GM23338 (cell line): ENCODE data around the gene F7.

Experiments used
- CREB1 ChIP-seq: fragments of 250-450 bp; sonication (Bioruptor Pico); IDR thresholded peaks from 2 replicates; pipeline ENCODE4 v1.5.0; 2020; ENCODE audit warnings: low read depth, mild to moderate bottlenecking, moderate library complexity
- EZH2 ChIP-seq: fragments of 200-600 bp; sonication (generic); IDR thresholded peaks from one replicate; pipeline ENCODE4 v1.8.0; 2017; ENCODE audit warnings: antibody characterized with exemption, mild to moderate bottlenecking, low read depth; ENCODE audit not compliant: unreplicated experiment
- EZH2phosphoT487 ChIP-seq: fragments of 200-600 bp; sonication (generic); IDR thresholded peaks from one replicate; pipeline ENCODE4 v1.8.1; 2018; ENCODE audit warnings: antibody characterized with exemption; ENCODE audit not compliant: unreplicated experiment
- JUNB ChIP-seq: IDR thresholded peaks from one replicate; pipeline ENCODE4 v1.6.1; 2016; ENCODE audit warnings: antibody characterized with exemption; ENCODE audit not compliant: unreplicated experiment
- NANOG ChIP-seq: IDR thresholded peaks from 2 replicates; pipeline ENCODE4 v1.6.1; 2016; ENCODE audit warnings: antibody characterized with exemption, borderline replicate concordance
- POLR2AphosphoS5 ChIP-seq: IDR thresholded peaks from 2 replicates; pipeline ENCODE4 v1.6.1; 2016; ENCODE audit warnings: antibody characterized with exemption, low read depth
- STAT1 ChIP-seq: IDR thresholded peaks from one replicate; pipeline ENCODE4 v1.6.1; 2016; ENCODE audit warnings: antibody characterized with exemption; ENCODE audit not compliant: unreplicated experiment
- ZNF114 ChIP-seq: fragments of 250-450 bp; sonication (Bioruptor Pico); IDR thresholded peaks from 2 replicates; pipeline ENCODE4 v1.5.0; 2020; ENCODE audit warnings: mild to moderate bottlenecking, moderate library complexity
- ZNF331 ChIP-seq: fragments of 250-450 bp; sonication (Bioruptor Pico); IDR thresholded peaks from 2 replicates; pipeline ENCODE4 v1.5.0; 2020; ENCODE audit warnings: low read depth, mild to moderate bottlenecking, moderate library complexity
- TF ChIP-seq, protein P1 (sequence below): IDR thresholded peaks from one replicate; pipeline ENCODE4 v1.6.1; 2018; ENCODE audit warnings: antibody characterized with exemption; ENCODE audit not compliant: unreplicated experiment
- TF ChIP-seq, protein P2 (sequence below), 2 experiments: fragments of 200-600 bp in 1 of 2; sonication (generic) in 1 of 2; conservative IDR thresholded peaks; 2 replicates each; pipeline versions ENCODE4 v1.5.1 to v1.6.1; 2016 to 2017; ENCODE audit warnings: antibody characterized with exemption in 2 of 2, low read depth in 2 of 2, mild to moderate bottlenecking in 2 of 2, moderate library complexity in 1 of 2
- TF ChIP-seq, protein P3 (sequence below): IDR thresholded peaks from 2 replicates; pipeline ENCODE4 v1.6.1; 2016; ENCODE audit warnings: antibody characterized with exemption
- TF ChIP-seq, protein P4 (sequence below): fragments of 250-450 bp; sonication (Bioruptor Pico); IDR thresholded peaks from 2 replicates; pipeline ENCODE4 v1.5.0; 2020; ENCODE audit warnings: mild to moderate bottlenecking, moderate library complexity

DNA sequence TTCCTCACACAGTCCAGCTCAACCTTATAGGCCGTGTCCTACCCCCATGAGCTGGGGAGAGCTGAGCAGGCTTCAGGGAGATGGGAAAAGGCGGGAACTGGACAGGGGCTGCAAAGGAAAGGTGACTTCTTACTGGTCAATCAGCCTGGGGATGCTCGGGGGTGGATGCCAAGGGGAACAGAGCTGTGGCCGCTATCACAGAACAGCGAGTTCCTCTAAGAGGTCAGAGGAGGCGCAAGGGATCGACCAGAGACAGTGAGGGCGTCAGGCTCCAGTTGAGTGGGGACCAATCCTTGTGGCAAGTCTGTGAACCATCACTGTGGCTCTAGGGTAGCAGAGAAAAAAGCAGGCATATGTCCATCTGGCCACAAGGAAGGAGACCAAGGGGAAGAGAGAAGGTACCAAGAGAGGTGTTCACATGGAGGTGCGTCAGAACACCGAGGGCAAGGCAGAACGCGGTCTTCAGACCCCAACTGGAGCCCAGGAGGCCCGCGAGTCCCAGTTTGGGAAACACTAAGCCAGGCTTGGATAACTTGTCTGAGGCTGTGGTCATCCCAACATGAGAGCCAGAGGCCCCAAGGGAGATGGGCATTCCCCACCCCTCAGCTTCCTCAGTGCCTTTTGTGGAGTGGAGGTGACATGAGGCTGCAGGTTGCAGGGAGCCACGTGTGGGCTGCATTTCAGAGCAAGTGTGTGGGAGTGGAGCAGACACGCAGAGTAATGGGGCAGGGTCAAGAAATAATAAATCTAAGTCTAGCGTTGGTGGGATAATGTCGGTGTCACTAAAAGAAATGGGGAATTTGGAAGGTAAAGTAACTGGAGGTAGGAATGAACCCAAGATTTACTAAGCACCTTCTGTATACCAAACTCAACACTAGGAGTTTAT lies 20.9 kb downstream of the F7 start:
- TF ChIP-seq, protein P1, sequence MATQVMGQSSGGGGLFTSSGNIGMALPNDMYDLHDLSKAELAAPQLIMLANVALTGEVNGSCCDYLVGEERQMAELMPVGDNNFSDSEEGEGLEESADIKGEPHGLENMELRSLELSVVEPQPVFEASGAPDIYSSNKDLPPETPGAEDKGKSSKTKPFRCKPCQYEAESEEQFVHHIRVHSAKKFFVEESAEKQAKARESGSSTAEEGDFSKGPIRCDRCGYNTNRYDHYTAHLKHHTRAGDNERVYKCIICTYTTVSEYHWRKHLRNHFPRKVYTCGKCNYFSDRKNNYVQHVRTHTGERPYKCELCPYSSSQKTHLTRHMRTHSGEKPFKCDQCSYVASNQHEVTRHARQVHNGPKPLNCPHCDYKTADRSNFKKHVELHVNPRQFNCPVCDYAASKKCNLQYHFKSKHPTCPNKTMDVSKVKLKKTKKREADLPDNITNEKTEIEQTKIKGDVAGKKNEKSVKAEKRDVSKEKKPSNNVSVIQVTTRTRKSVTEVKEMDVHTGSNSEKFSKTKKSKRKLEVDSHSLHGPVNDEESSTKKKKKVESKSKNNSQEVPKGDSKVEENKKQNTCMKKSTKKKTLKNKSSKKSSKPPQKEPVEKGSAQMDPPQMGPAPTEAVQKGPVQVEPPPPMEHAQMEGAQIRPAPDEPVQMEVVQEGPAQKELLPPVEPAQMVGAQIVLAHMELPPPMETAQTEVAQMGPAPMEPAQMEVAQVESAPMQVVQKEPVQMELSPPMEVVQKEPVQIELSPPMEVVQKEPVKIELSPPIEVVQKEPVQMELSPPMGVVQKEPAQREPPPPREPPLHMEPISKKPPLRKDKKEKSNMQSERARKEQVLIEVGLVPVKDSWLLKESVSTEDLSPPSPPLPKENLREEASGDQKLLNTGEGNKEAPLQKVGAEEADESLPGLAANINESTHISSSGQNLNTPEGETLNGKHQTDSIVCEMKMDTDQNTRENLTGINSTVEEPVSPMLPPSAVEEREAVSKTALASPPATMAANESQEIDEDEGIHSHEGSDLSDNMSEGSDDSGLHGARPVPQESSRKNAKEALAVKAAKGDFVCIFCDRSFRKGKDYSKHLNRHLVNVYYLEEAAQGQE = no peak
- TF ChIP-seq, protein P2, sequence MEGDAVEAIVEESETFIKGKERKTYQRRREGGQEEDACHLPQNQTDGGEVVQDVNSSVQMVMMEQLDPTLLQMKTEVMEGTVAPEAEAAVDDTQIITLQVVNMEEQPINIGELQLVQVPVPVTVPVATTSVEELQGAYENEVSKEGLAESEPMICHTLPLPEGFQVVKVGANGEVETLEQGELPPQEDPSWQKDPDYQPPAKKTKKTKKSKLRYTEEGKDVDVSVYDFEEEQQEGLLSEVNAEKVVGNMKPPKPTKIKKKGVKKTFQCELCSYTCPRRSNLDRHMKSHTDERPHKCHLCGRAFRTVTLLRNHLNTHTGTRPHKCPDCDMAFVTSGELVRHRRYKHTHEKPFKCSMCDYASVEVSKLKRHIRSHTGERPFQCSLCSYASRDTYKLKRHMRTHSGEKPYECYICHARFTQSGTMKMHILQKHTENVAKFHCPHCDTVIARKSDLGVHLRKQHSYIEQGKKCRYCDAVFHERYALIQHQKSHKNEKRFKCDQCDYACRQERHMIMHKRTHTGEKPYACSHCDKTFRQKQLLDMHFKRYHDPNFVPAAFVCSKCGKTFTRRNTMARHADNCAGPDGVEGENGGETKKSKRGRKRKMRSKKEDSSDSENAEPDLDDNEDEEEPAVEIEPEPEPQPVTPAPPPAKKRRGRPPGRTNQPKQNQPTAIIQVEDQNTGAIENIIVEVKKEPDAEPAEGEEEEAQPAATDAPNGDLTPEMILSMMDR (conservative IDR thresholded peaks at IDR 0.05; ENCODE audit: low read depth in 2 of 2) = no peak
- TF ChIP-seq EZH2 = no peak
- TF ChIP-seq EZH2phosphoT487 = no peak
- no peak for TF ChIP-seq NANOG
- no peak for TF ChIP-seq JUNB
- TF ChIP-seq POLR2AphosphoS5 = no peak
- no peak for TF ChIP-seq ZNF114
- TF ChIP-seq, protein P3, sequence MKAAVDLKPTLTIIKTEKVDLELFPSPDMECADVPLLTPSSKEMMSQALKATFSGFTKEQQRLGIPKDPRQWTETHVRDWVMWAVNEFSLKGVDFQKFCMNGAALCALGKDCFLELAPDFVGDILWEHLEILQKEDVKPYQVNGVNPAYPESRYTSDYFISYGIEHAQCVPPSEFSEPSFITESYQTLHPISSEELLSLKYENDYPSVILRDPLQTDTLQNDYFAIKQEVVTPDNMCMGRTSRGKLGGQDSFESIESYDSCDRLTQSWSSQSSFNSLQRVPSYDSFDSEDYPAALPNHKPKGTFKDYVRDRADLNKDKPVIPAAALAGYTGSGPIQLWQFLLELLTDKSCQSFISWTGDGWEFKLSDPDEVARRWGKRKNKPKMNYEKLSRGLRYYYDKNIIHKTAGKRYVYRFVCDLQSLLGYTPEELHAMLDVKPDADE = no peak
- no peak for TF ChIP-seq CREB1 (CRISPR knock-in tag)
- TF ChIP-seq, protein P4, sequence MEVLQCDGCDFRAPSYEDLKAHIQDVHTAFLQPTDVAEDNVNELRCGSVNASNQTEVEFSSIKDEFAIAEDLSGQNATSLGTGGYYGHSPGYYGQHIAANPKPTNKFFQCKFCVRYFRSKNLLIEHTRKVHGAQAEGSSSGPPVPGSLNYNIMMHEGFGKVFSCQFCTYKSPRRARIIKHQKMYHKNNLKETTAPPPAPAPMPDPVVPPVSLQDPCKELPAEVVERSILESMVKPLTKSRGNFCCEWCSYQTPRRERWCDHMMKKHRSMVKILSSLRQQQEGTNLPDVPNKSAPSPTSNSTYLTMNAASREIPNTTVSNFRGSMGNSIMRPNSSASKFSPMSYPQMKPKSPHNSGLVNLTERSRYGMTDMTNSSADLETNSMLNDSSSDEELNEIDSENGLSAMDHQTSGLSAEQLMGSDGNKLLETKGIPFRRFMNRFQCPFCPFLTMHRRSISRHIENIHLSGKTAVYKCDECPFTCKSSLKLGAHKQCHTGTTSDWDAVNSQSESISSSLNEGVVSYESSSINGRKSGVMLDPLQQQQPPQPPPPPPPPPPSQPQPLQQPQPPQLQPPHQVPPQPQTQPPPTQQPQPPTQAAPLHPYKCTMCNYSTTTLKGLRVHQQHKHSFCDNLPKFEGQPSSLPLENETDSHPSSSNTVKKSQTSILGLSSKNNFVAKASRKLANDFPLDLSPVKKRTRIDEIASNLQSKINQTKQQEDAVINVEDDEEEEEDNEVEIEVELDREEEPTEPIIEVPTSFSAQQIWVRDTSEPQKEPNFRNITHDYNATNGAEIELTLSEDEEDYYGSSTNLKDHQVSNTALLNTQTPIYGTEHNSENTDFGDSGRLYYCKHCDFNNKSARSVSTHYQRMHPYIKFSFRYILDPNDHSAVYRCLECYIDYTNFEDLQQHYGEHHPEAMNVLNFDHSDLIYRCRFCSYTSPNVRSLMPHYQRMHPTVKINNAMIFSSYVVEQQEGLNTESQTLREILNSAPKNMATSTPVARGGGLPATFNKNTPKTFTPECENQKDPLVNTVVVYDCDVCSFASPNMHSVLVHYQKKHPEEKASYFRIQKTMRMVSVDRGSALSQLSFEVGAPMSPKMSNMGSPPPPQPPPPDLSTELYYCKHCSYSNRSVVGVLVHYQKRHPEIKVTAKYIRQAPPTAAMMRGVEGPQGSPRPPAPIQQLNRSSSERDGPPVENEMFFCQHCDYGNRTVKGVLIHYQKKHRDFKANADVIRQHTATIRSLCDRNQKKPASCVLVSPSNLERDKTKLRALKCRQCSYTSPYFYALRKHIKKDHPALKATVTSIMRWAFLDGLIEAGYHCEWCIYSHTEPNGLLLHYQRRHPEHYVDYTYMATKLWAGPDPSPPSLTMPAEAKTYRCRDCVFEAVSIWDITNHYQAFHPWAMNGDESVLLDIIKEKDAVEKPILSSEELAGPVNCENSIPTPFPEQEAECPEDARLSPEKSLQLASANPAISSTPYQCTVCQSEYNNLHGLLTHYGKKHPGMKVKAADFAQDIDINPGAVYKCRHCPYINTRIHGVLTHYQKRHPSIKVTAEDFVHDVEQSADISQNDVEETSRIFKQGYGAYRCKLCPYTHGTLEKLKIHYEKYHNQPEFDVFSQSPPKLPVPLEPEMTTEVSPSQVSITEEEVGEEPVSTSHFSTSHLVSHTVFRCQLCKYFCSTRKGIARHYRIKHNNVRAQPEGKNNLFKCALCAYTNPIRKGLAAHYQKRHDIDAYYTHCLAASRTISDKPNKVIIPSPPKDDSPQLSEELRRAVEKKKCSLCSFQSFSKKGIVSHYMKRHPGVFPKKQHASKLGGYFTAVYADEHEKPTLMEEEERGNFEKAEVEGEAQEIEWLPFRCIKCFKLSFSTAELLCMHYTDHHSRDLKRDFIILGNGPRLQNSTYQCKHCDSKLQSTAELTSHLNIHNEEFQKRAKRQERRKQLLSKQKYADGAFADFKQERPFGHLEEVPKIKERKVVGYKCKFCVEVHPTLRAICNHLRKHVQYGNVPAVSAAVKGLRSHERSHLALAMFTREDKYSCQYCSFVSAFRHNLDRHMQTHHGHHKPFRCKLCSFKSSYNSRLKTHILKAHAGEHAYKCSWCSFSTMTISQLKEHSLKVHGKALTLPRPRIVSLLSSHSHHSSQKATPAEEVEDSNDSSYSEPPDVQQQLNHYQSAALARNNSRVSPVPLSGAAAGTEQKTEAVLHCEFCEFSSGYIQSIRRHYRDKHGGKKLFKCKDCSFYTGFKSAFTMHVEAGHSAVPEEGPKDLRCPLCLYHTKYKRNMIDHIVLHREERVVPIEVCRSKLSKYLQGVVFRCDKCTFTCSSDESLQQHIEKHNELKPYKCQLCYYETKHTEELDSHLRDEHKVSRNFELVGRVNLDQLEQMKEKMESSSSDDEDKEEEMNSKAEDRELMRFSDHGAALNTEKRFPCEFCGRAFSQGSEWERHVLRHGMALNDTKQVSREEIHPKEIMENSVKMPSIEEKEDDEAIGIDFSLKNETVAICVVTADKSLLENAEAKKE (CRISPR knock-in tag) = no peak
- no peak for TF ChIP-seq STAT1
- no peak for TF ChIP-seq ZNF331 (CRISPR knock-in tag)
